ENCODE measurements around the gene SPATA31E1.
"Not testable (repeated sequence)": the region's sequence is repeated elsewhere in the genome, so short reads cannot be mapped to it uniquely, and the experiment has no call there.

Gene SPATA31E1

DNA sequence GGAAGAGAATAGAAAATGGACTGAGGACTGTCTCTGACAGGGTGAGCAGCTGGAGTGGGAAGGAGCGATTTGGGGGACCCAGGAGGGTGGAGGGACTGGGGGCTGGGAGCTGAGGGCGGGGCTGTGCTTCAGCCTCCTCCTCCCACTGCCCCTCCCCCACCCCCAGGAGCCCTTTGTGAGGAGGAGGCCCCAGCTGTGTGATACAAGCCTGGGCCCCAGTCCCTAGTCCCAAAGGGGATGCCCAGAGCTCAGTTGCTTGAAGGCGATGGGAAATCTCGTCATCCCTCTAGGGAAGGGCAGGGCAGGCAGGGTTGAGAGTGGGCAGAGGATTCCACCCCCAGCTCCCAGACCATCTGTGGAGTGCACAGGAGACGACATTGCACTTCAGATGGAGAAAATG, at the start of gene SPATA31E1:
SPATA31E1 (plus strand) TSS at position 251 of the 400 bp plus-strand sequence; CDS start at position 266, 15 bp downstream.
- FAIRE-seq, result no peak

DNA sequence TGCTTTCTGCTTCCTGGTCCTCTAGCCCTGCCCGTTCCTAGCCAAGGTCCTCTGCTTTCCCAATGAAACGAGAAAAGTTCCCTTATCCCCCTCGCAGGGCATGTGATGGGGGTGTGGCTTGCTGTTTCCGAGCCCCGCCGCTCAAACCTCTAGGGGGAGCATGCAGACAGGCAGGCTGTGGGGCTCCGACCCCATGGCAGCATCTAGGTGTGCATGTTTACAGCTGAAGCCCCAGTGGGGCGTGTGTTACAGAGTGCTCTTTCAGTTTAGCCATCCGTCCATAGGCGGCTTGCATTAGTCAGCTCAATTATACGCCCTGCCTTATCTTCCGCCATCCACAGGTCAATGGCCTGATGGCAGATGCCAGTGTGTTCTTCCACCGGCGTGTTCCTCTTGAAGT, 48.3 kb upstream of the SPATA31E1 start:
- no peak for FAIRE-seq

DNA sequence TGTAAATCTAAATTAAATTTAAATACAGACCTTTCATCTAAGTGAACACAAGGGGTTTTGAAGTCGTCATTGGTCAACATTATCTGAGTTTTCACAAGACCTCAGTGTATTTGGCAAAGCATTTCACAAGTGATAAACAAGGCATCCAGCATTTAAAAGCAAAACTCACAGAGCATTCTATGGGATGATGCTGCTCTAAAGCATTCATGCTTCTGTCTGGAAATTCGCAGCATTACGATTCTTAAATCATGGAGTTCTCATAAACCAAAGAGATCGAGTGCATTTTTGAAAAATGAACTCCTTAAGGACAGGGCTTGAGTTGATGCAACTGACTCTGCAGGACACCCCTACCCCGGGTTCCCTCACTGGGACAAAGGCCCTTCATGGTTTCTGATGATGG, 46.1 kb upstream of the SPATA31E1 start:
- no peak for FAIRE-seq

DNA sequence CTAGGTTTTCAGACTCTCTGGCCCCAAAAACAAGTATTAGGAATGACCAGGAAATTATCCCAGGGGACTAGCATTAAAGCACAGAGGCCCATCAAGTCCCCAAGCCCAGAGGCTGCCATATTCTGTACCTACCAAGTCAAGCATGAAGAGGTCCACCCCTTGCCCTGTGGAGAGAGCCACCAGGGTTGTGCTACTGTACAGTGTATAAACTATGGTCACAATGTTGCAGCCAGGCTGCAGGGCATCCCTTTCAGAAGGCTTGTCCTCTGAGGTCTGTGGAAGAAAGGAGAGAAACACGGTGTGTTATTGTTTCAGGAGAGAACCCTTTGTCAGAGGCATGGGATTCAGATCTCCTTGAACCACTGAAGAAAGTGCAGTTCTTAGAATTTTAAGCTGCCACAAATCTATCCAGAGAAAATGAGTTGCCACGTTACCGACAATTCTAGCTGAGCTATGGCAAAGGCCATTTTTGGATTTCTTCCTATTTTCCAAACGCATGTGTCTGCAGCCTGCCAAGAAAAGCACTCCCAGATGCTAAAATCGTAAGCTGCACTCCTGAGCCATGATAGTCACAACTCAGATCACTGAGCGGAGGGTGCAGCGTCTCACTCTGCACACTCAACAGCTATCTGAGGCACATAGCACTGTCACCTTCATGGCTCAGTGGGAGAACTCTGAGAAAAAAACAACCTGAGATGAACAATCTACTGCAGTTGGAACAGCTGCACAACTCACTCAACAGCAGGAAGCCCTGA, 45.5 kb upstream of the SPATA31E1 start:
- FAIRE-seq, result no peak

DNA sequence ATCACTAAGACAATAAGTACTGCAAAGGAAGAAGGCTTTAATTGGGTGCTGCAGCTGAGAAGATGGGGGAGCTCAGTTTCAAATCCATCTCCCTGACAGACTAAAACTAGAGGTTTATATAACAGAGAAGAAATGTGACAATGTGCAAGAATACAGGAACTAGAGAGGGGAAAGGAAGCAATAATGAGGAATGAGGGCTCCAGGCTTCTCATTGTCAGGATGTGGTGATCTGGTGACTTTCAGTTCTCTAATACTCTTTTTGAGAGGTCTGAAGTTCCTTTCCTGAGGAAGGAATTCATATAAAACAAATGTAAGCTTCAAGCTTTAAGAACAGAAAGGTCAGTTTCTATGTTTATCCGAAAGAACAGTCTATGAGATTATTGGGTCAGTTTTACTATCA, 42.5 kb upstream of the SPATA31E1 start:
- FAIRE-seq, result peak; percentile 43

DNA sequence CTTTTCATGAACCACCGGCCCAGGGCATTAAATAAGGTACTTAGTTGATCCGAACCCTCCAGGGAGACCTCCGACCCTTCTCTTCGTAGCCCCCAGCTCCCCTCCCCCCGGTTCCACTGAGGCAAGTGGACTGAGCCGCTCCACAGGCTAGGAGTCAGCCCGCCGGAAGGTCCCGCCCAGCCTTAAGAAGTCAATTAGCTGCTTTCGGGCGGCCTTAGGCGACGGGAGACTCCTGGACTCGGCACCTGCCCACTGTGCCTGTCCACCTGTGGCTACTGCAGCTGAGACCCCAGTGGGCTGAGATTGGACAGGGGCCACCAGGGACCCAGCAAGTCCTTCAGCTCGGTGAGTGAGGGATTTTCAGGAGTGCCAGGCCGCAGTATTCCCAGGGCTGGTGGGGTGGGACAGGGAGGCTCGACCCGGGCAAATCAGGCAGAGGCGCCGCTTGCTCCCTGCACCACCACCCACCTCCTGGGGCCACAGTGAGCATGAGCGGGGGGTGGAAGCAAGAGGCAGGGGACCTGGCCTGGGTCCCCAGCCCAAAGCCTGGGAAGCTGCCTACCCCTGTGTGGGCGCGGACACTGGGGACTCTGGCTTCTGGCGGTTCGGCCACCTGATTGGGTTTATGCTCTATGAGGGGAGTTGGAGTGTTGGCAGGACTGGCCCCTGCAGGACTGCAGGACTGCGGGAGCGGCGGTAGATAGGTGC, 39.6 kb upstream of the SPATA31E1 start:
- FAIRE-seq, result no peak

DNA sequence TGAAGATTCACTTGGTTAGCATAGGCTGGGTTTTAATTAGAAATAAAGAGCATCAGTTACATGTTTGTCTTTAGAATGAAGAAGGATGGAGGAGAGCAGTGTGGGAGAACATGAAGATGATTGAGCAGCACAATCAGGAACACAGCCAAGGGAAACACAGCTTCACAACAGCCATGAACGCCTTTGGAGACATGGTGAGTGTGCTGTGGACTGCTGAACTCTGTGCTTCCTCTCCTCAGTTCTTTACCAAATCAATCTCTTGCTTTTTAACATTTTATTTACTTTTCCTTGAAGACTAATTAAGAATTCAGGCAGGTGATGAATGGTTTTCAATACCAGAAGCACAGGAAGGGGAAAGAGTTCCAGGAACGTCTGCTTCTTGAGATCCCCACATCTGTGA, 38.2 kb upstream of the SPATA31E1 start:
- no peak for FAIRE-seq

DNA sequence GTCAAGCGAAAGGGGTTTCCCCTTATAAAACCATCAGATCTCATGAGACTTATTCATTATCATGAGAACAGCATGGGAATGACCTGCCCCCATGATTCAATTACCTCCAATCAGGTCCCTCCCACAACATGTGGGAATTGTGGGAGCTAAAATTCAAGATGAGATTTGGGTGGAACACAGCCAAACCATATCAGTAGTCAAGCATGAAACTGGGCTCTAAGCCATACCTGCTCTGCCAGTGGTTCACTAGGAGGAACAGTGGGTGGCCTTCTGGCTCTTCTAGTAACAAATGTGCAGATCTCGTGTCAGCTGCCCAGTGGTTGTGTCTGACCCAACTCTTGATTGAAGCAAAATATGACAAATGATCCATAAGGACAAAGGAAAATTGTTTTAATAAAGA, 34.9 kb upstream of the SPATA31E1 start:
- not testable (repeated sequence) for FAIRE-seq

DNA sequence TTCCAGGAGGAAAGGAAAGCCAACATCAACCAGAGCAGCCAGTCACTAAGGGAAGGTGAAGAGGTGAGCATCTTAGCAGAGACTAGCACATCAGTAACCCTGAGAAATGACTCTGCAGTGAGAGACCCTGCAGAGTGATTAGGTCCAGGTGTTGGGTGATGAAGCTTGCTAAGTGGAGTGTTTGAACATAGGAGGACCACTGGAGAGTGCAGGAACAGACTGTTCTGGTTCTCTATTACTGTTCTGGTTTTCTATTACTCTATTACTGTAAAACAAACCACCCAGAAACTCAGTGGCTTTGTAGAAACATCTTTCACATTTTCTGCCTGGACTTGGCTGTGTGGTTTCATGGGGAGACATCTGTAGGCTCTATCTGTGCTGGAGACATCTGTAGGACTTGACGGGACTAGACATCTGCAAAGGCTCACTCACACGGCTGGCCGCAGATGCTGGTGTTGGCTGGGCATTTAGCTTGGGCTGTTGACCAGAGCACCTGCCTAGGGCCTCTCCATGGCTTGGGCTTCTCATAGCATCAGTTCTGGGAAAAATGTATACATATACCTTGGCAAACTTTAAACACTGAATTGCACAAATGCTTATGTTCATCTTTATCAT, 33.4 kb upstream of the SPATA31E1 start:
- no peak for FAIRE-seq

DNA sequence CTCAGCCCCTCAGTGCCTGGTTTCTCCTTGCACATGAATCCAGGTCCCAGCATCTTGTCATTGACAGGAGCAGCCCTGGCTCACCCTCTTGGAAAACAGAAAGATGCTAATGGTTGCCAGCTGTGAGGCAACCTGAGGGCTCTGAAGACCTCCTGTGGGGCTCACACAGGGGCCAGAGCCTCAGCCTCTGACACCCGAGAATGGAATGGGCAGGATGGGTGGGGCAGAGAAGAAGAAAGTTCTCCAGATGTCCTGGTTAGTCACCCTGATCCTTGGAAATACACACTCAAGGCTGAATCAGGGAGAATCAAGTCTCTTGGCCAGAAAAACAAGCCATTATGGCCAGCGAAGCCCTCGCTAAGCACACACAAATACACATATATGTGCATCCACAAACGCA, 32.3 kb upstream of the SPATA31E1 start:
- no peak for FAIRE-seq

DNA sequence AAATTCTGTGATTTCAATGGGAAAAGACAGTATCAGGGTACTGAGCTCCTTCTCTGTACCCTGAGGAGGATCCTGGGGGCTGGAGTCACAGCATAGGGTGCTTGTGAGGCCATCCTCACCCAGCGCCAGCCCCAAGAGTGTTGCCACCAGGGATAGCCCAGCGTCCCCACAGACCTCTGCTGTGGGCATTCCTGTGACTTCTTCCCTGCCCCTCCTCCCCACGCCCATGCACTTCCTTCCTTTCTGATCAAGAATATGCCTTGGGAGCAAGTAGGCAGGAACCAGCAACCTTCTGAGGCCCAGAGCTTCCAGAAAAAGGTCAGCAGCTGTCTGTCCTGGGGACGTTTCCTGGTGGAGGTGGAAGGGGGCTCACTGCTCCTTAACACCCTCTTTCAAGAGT, 31.5 kb upstream of the SPATA31E1 start:
- not testable (repeated sequence) for FAIRE-seq

DNA sequence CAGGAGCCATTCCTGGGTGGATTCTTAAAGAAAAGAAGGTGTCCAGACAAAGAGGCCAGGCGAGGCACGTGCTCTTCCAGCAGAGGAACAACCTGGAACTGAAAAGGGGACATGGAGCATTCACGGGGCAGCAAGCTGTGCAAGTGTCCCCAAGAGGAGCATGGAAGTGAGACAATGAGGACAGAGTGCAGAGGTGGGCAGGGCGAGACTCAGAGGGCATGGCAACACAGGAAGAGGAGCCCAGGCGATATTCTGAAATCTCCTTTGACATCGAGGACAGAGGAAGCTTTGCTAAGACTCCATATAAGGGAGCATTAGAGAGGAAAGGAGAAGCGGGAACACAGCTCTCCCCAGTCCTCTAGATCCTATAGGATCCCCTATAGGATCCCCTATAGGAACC, 29.4 kb upstream of the SPATA31E1 start:
- no peak for FAIRE-seq

DNA sequence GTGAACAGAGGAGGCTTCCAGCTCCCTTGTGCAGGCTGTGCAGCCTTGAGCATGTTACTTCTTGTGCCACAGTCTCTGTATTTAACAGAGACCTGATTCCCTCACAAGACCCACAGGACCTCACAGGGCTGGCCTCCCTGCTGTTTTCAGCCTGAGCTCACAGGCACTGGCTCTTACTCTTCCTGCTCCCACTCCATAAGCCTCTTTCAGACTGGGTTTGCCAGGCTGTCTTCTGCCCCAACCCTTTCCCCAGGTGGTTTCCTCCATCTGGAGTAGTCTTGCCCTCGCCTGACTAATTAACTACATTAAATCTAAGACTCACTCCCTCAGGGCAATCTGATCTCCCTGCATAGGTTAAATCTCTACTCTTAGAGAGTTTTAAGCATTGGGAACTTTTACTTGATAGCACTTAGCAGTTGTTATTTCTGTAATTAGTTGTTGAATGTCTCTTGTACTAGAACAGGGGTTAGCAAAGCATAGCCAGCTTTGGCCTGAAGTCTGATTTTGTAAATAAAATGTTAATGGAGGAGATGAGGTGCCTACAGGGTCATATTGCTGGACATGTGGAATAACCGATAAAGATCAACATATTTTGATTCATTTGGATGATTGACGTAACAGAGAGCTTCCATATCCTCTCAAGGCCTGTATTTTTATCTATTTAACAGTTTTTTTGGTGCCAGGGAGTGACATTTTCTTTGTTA, 28.6 kb upstream of the SPATA31E1 start:
- FAIRE-seq, result no peak

DNA sequence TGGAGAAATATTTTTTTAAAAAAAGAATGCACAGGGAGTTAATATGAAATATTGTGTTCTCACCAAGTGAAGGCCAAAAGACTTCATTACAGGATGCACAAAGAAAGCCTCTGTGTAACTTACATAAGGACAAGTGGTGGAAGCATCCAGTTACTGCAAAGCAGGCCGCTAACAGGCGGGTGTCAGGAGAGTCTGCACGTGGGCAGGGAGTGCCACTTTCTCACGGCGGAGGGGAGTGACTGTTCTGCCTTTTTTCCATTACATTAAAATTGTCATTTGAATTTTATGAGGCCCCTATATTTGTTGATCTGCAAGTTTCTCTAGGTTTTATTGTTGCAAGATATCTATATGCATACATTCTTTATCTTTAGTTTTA, 28.1 kb upstream of the SPATA31E1 start:
- no peak for FAIRE-seq

DNA sequence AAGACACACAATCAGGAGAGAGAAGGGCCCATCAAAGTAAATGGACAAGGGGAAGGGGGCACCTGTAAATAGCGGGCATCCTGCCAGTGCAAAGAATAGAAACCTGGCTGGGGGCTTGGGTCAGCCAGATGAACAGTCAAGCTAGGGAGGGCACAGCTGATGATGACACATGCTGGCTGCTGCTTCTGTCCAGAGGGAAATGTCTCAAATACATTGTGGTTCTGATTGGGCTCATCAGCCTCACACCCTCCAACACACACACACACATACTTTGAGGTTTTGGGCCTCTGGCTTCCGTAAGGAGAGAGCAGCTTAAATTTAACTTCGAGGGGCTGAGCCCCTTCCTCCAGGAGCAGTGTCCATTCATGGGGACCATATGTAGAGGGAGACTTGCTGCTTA, 27.6 kb upstream of the SPATA31E1 start:
- FAIRE-seq, result no peak

DNA sequence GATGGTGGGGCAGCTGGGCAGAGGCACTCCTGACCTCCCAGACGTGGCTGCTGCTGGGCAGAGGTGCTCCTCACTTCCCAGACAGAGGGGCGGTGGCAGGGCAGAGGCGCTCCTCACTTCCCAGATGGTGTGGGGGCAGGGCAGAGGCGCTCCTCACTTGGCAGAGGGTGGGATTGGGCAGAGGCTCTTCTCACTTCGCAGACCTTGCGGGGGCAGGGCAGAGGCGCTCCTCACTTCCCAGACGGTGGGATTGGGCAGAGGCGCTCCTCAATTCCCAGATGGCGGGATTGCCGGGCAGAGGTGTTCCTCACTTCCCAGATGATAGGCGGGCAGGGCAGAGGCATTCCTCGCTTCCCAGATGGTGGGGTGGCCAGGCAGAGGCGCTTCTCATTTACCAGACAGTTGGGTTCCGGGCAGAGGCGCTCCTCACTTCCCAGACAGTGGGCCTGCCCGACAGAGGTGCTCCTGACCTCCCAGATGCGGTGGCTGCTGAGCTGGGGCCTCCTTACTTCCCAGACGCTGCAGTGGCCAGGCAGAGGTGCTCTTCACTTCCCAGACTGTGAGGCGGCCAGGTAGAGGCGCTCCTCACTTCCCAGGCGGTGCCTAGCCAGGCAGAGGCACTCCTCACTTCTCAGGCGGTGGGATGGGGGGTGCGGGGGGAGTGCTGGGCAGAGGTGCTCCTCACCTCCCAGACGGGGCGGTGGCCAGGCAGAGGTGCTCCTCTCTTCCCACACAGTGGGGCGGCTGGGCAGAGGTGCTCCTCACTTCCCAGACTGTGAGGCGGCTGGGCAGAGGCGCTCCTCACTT, 25.3 kb upstream of the SPATA31E1 start:
- FAIRE-seq, result no peak

DNA sequence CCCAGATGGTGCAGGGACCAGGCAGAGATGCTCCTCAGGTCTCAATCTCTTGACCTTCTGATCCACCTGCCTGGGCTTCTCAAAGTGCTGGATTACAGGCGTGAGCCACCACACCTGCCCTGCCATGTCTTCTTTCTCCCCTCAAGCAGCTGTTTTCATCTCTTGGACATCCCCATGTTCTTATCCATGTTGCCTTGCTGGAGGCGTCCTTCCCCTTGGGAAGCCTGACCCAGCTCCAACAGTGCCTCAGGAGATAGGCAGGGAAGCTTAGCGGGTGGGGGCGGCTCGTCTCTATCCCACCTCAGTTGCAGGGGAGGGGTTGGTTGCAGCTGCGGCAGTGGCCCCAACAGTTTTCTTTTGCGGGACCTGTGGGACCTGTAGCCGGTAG, 24.7 kb upstream of the SPATA31E1 start:
- no peak for FAIRE-seq

DNA sequence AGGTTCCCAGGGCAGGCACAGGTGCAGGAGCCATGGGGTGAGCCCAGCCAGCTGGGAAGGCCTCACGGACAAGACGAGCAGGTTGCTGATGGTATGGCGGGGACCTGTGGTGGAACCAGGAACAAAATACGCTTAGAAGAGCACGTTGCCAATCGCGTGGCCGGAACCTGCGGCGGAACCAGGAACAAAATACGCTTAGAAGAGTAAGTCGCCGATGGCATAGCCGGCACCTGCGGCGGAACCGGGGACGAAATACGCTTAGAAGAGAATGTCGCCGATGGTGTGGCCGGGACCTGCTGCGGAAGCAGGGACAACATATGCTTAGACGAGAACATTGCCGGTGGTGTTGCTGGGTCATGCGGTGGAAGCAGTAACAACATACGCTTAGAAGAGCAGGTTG, 23.5 kb upstream of the SPATA31E1 start:
- no peak for FAIRE-seq

DNA sequence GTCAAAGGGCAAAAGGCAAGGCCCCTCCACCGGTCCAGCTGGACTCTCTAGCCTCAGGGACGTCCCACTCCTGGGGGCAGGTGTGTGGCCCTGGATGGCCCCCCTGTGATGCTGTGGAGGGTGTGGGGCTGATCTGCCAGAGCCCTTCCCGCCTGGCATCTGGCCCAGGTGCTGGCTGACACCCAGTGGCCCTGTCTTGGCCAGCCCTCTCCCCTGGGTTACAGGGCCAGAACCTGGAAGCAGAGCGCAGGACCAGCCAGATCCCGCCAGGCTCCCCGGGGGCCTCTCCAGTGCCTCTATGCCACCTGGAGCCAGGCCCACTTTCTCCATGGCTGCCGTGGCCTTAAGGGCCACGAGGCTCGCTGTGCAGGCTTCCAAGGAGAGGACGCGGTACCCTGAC, 22.9 kb upstream of the SPATA31E1 start:
- FAIRE-seq, result no peak

DNA sequence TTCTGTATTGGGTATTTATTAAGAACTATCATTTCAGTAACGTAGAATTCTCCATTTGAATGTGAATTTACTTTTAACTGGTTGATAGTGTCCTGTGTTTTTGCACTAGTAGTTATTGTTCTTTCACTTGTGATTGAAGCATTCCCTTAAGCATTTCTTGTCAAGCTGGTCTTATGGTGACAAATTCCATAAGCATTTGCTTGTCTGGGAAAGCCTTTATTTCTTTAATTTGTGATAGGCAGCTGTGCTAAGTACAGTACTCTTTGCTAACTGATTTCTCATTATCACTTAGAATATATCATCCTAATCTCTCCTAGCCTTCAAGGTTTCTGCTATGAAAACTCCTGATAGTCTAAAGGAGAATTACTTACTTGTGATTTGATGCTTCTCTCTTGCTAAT, 21.3 kb upstream of the SPATA31E1 start:
- no peak for FAIRE-seq

DNA sequence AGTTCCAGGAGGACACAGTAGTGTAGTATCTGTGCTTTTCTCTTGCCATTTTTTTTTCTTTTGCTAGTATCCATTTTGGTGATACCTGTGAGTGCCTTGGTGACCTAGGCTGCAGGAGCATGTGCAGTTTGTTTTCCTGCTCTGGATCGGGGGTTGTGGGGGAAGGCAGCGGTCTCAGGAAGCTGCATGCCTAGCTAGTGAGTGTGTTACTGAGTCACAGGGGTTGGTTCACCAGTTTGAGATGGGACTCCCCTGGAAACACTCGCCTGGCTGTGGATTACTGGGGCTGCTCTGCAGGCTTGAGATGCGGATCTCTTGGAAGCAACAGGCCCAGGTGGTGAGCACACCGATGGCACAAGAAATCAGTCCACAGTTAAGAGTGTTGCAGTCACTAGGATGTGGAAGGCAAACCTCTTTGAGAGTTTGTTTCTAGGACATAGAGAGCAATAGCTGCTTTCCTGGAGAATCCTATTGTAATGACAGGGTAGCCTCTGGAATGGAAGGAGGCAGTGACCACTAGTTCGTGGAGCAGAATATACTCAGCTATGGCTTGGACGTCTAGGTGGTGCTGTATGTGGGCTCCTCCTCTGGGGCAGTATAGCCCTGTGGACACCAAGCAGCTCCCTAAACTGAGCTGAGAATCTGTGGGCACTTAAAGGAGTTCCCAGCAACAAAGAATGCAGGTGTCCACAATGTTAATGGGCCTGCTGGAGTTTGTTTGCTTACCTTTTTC, 20.0 kb upstream of the SPATA31E1 start:
- FAIRE-seq, result no peak
